KMS-11 (cell line): ENCODE measurements around the gene STXBP5.

Experiments used
- H2AFZ ChIP-seq: fragments of 200-600 bp; sonication (generic); 2 replicates; pipeline ENCODE4 v1.6.1; 2016; ENCODE audit warnings: antibody characterized with exemption, mixed run types, low read depth
- H3K27ac ChIP-seq: fragments of 200-600 bp; sonication (generic); 2 replicates; pipeline ENCODE4 v1.6.1; 2016; ENCODE audit warnings: mild to moderate bottlenecking, mixed run types
- H3K27me3 ChIP-seq: fragments of 200-600 bp; sonication (generic); 2 replicates; pipeline ENCODE4 v1.6.1; 2017; ENCODE audit warnings: mild to moderate bottlenecking, low read depth, mixed run types, moderate library complexity; ENCODE audit not compliant: insufficient read depth
- H3K36me3 ChIP-seq: fragments of 200-600 bp; sonication (generic); 2 replicates; pipeline ENCODE4 v1.6.1; 2017; ENCODE audit warnings: mild to moderate bottlenecking, mixed run types; ENCODE audit not compliant: insufficient read depth
- H3K4me1 ChIP-seq: fragments of 200-600 bp; sonication (generic); 2 replicates; pipeline ENCODE4 v1.6.1; 2016; ENCODE audit warnings: mild to moderate bottlenecking, low read depth, mixed run types; ENCODE audit not compliant: poor library complexity, severe bottlenecking
- H3K4me2 ChIP-seq: fragments of 200-600 bp; sonication (generic); 2 replicates; pipeline ENCODE4 v1.7.0; 2016; ENCODE audit warnings: mild to moderate bottlenecking, mixed run types
- H3K4me3 ChIP-seq: fragments of 200-600 bp; sonication (generic); IDR thresholded peaks from 2 replicates; pipeline ENCODE4 v1.6.1; 2017; ENCODE audit warnings: low read depth, low read length, mixed read lengths; ENCODE audit not compliant: insufficient read depth
- H3K79me2 ChIP-seq: fragments of 200-600 bp; sonication (generic); 2 replicates; pipeline ENCODE4 v1.6.1; 2016; ENCODE audit warnings: low read depth, mixed run types; ENCODE audit not compliant: insufficient read depth
- H3K9ac ChIP-seq: fragments of 200-600 bp; sonication (generic); 2 replicates; pipeline ENCODE4 v1.6.1; 2016; ENCODE audit warnings: mild to moderate bottlenecking, mixed run types
- H4K20me1 ChIP-seq: fragments of 200-600 bp; sonication (generic); 2 replicates; pipeline ENCODE4 v1.6.1; 2016; ENCODE audit warnings: mild to moderate bottlenecking, mixed run types; ENCODE audit not compliant: insufficient read depth
- CTCF ChIP-seq: fragments of 200-600 bp; sonication (generic); conservative IDR thresholded peaks from 2 replicates; pipeline ENCODE4 v1.6.1; 2017; ENCODE audit warnings: low read depth, mild to moderate bottlenecking, antibody characterized with exemption, low read length, moderate library complexity, mixed read lengths

Gene STXBP5

GRCh38 chr6:147255948-147256674, 51.9 kb downstream of the STXBP5 start:
- Histone ChIP-seq H3K4me1 (no peaks in the 10 kb centered on the region), H3K27me3 (no peaks in the 10 kb centered on the region), H2AFZ (no peak overlapping the region), H3K36me3 (no peaks in the 10 kb centered on the region; the same call in 1 of the 2 replicates), H3K4me2 (no peak overlapping the region), H3K79me2 (no peaks in the 10 kb centered on the region), H3K4me3 (no peak overlapping the region), H3K9ac (no peak overlapping the region), H4K20me1 (no peaks in the 10 kb centered on the region), H3K27ac (no peak overlapping the region)
- TF ChIP-seq CTCF, result no peak

GRCh38 chr6:147257760-147258159, 53.5 kb downstream of the STXBP5 start:
- Histone ChIP-seq H3K36me3 (no peaks in the 10 kb centered on the region; the same call in 1 of the 2 replicates), H3K79me2 (no peaks in the 10 kb centered on the region), H4K20me1 (no peaks in the 10 kb centered on the region), H3K4me1 (no peaks in the 10 kb centered on the region), H2AFZ (no peak overlapping the region), H3K4me2 (no peak overlapping the region), H3K27me3 (no peaks in the 10 kb centered on the region), H3K9ac (no peak overlapping the region), H3K4me3 (no peak overlapping the region), H3K27ac (no peak overlapping the region)
- no peak for TF ChIP-seq CTCF

GRCh38 chr6:147260091-147260490, 55.9 kb downstream of the STXBP5 start:
- no peak for TF ChIP-seq CTCF
- no peak overlapping the region for H3K27ac ChIP-seq

GRCh38 chr6:147262946-147263345, 58.7 kb downstream of the STXBP5 start:
- H3K27ac ChIP-seq, result no peak overlapping the region
- no peaks in the 10 kb centered on the region for H3K79me2 ChIP-seq
- H3K4me2 ChIP-seq, result no peak overlapping the region
- no peak overlapping the region for H3K9ac ChIP-seq
- no peaks in the 10 kb centered on the region; the same call in 1 of the 2 replicates for H3K36me3 ChIP-seq
- H3K27me3 ChIP-seq, result no peaks in the 10 kb centered on the region
- no peak overlapping the region for H2AFZ ChIP-seq
- H3K4me3 ChIP-seq, result no peak overlapping the region
- no peaks in the 10 kb centered on the region for H3K4me1 ChIP-seq
- TF ChIP-seq CTCF, result no peak
- H4K20me1 ChIP-seq, result no peaks in the 10 kb centered on the region

More at GRCh38 chr6:147260091-147260490, 55.9 kb downstream of the STXBP5 start:
- no peaks in the 10 kb centered on the region for H3K4me1 ChIP-seq
- no peaks in the 10 kb centered on the region for H3K27me3 ChIP-seq
- no peak overlapping the region for H3K9ac ChIP-seq
- no peak overlapping the region for H2AFZ ChIP-seq
- H3K79me2 ChIP-seq, result no peaks in the 10 kb centered on the region
- no peaks in the 10 kb centered on the region; the same call in 1 of the 2 replicates for H3K36me3 ChIP-seq
- H3K4me2 ChIP-seq, result no peak overlapping the region
- H3K4me3 ChIP-seq, result no peak overlapping the region
- H4K20me1 ChIP-seq, result no peaks in the 10 kb centered on the region
